ENCODE results near the gene FAM131C. TPM values are rescaled to one million over a fixed set of nuclear protein-coding genes. Genes with fewer than 3 reads are reported as not detected.
"Not testable (repeated sequence)": the region's sequence is repeated elsewhere in the genome, so short reads cannot be mapped to it uniquely, and the experiment has no call there.

Gene FAM131C
- total and polyA plus RNA-seq, 2 donors (not counting 1 experiment from before 2014, with no cell fraction given), result 0.34 to 0.50 TPM

GRCh38 chr1:16042096-16042495 is 31.4 kb downstream of the FAM131C start:
- H3K4me1 ChIP-seq (ENCODE audit: control insufficient read depth, extremely low read depth, insufficient read depth, low read length), result no peaks in the 10 kb centered on the region
- no peaks in the 10 kb centered on the region for H3K79me2 ChIP-seq (ENCODE audit: control insufficient read depth, insufficient read depth, low read length)
- no peak overlapping the region for H3K4me3 ChIP-seq (replicated peaks in 1 of 4; ENCODE audit: control extremely low read depth in 1 of 4, insufficient read depth in 1 of 4, low read depth in 3 of 4, low read length in 4 of 4)
- H3K27ac ChIP-seq (ENCODE audit: insufficient read depth, low read length), result no peak overlapping the region
- TF ChIP-seq EZH2 (IDR thresholded peaks at IDR 0.05; ENCODE audit: low read length, missing control alignments) (no peak), CTCF (conservative IDR thresholded peaks at IDR 0.05 in 1 of 2, IDR thresholded peaks at IDR 0.05 in 1 of 2; ENCODE audit: low read depth in 1 of 2, low read length in 2 of 2) (peak in 1 of 2 donors; percentile 15)
- no peaks in the 10 kb centered on the region for H3K36me3 ChIP-seq (ENCODE audit: control insufficient read depth, insufficient read depth, low read length)
- no peaks in the 10 kb centered on the region for H3K27me3 ChIP-seq (ENCODE audit: control insufficient read depth, insufficient read depth, low read length)
- no peak overlapping the region for H3K4me2 ChIP-seq (ENCODE audit: extremely low read depth, insufficient read depth, low read length)
- H3K9ac ChIP-seq (ENCODE audit: insufficient read depth, low read length), result no peak overlapping the region
- H2AFZ ChIP-seq (ENCODE audit: low read length), result no peak overlapping the region
- no peaks in the 10 kb centered on the region for H3K9me3 ChIP-seq (ENCODE audit: control insufficient read depth, insufficient read depth, low read depth, low read length)
- DNase-seq (ENCODE audit: low read depth in 2 of 2), result no peak
- H4K20me1 ChIP-seq (ENCODE audit: control insufficient read depth, extremely low read depth, insufficient read depth, low read length), result no peaks in the 10 kb centered on the region

- no peak for TF ChIP-seq EZH2 (IDR thresholded peaks at IDR 0.05; ENCODE audit: low read length, missing control alignments)
- no peak for TF ChIP-seq CTCF (conservative IDR thresholded peaks at IDR 0.05 in 1 of 2, IDR thresholded peaks at IDR 0.05 in 1 of 2; ENCODE audit: low read depth in 1 of 2, low read length in 2 of 2)
- Histone ChIP-seq H3K36me3 (ENCODE audit: control insufficient read depth, insufficient read depth, low read length) (no peaks in the 10 kb centered on the region), H3K9ac (ENCODE audit: insufficient read depth, low read length) (no peak overlapping the region), H3K4me3 (replicated peaks in 1 of 4; ENCODE audit: control extremely low read depth in 1 of 4, insufficient read depth in 1 of 4, low read depth in 3 of 4, low read length in 4 of 4) (no peak overlapping the region), H3K4me1 (ENCODE audit: control insufficient read depth, extremely low read depth, insufficient read depth, low read length) (no peaks in the 10 kb centered on the region), H3K79me2 (ENCODE audit: control insufficient read depth, insufficient read depth, low read length) (no peaks in the 10 kb centered on the region), H4K20me1 (ENCODE audit: control insufficient read depth, extremely low read depth, insufficient read depth, low read length) (no peaks in the 10 kb centered on the region), H3K4me2 (ENCODE audit: extremely low read depth, insufficient read depth, low read length) (no peak overlapping the region), H2AFZ (ENCODE audit: low read length) (no peak overlapping the region), H3K27me3 (ENCODE audit: control insufficient read depth, insufficient read depth, low read length) (no peaks in the 10 kb centered on the region), H3K27ac (ENCODE audit: insufficient read depth, low read length) (no peak overlapping the region), H3K9me3 (ENCODE audit: control insufficient read depth, insufficient read depth, low read depth, low read length) (no peaks in the 10 kb centered on the region)
- no peak for DNase-seq (ENCODE audit: low read depth in 2 of 2)
Measured at GRCh38 chr1:16041200-16041599, 32.3 kb downstream of the FAM131C start.

GRCh38 chr1:16039871-16040270 is 33.6 kb downstream of the FAM131C start:
- H3K27me3 ChIP-seq (ENCODE audit: control insufficient read depth, insufficient read depth, low read length), result not testable (repeated sequence)

GRCh38 chr1:16038620-16038912 is 34.9 kb downstream of the FAM131C start:
- no peaks in the 10 kb centered on the region for H3K4me1 ChIP-seq (ENCODE audit: control insufficient read depth, extremely low read depth, insufficient read depth, low read length)
- DNase-seq (ENCODE audit: low read depth in 2 of 2), result no peak
- no peaks in the 10 kb centered on the region for H3K27me3 ChIP-seq (ENCODE audit: control insufficient read depth, insufficient read depth, low read length)
- H2AFZ ChIP-seq (ENCODE audit: low read length), result no peak overlapping the region
- TF ChIP-seq CTCF (conservative IDR thresholded peaks at IDR 0.05 in 1 of 2, IDR thresholded peaks at IDR 0.05 in 1 of 2; ENCODE audit: low read depth in 1 of 2, low read length in 2 of 2) (no peak), EZH2 (IDR thresholded peaks at IDR 0.05; ENCODE audit: low read length, missing control alignments) (no peak)
- H3K36me3 ChIP-seq (ENCODE audit: control insufficient read depth, insufficient read depth, low read length), result no peaks in the 10 kb centered on the region
- no peaks in the 10 kb centered on the region for H3K9me3 ChIP-seq (ENCODE audit: control insufficient read depth, insufficient read depth, low read depth, low read length)
- no peaks in the 10 kb centered on the region for H3K79me2 ChIP-seq (ENCODE audit: control insufficient read depth, insufficient read depth, low read length)
- H4K20me1 ChIP-seq (ENCODE audit: control insufficient read depth, extremely low read depth, insufficient read depth, low read length), result no peaks in the 10 kb centered on the region
- no peak overlapping the region for H3K4me3 ChIP-seq (replicated peaks in 1 of 4; ENCODE audit: control extremely low read depth in 1 of 4, insufficient read depth in 1 of 4, low read depth in 3 of 4, low read length in 4 of 4)
- no peak overlapping the region for H3K27ac ChIP-seq (ENCODE audit: insufficient read depth, low read length)
- no peak overlapping the region for H3K9ac ChIP-seq (ENCODE audit: insufficient read depth, low read length)
- no peak overlapping the region for H3K4me2 ChIP-seq (ENCODE audit: extremely low read depth, insufficient read depth, low read length)

More at GRCh38 chr1:16039871-16040270, 33.6 kb downstream of the FAM131C start:
- not testable (repeated sequence) for DNase-seq (ENCODE audit: low read depth in 2 of 2); H3K9me3 ChIP-seq (ENCODE audit: control insufficient read depth, insufficient read depth, low read depth, low read length); H3K4me3 ChIP-seq (replicated peaks in 1 of 4; ENCODE audit: control extremely low read depth in 1 of 4, insufficient read depth in 1 of 4, low read depth in 3 of 4, low read length in 4 of 4); H2AFZ ChIP-seq (ENCODE audit: low read length); H3K4me2 ChIP-seq (ENCODE audit: extremely low read depth, insufficient read depth, low read length); H3K27ac ChIP-seq (ENCODE audit: insufficient read depth, low read length); H3K4me1 ChIP-seq (ENCODE audit: control insufficient read depth, extremely low read depth, insufficient read depth, low read length); H3K79me2 ChIP-seq (ENCODE audit: control insufficient read depth, insufficient read depth, low read length); H3K9ac ChIP-seq (ENCODE audit: insufficient read depth, low read length); H3K36me3 ChIP-seq (ENCODE audit: control insufficient read depth, insufficient read depth, low read length); H4K20me1 ChIP-seq (ENCODE audit: control insufficient read depth, extremely low read depth, insufficient read depth, low read length)

GRCh38 chr1:16036461-16036860 is 37.0 kb downstream of the FAM131C start:
- H3K79me2 ChIP-seq (ENCODE audit: control insufficient read depth, insufficient read depth, low read length); H3K27ac ChIP-seq (ENCODE audit: insufficient read depth, low read length); H3K36me3 ChIP-seq (ENCODE audit: control insufficient read depth, insufficient read depth, low read length); H4K20me1 ChIP-seq (ENCODE audit: control insufficient read depth, extremely low read depth, insufficient read depth, low read length); DNase-seq (ENCODE audit: low read depth in 2 of 2); H3K4me3 ChIP-seq (replicated peaks in 1 of 4; ENCODE audit: control extremely low read depth in 1 of 4, insufficient read depth in 1 of 4, low read depth in 3 of 4, low read length in 4 of 4); H2AFZ ChIP-seq (ENCODE audit: low read length); H3K9me3 ChIP-seq (ENCODE audit: control insufficient read depth, insufficient read depth, low read depth, low read length); H3K27me3 ChIP-seq (ENCODE audit: control insufficient read depth, insufficient read depth, low read length); H3K9ac ChIP-seq (ENCODE audit: insufficient read depth, low read length); H3K4me1 ChIP-seq (ENCODE audit: control insufficient read depth, extremely low read depth, insufficient read depth, low read length); H3K4me2 ChIP-seq (ENCODE audit: extremely low read depth, insufficient read depth, low read length): not testable (repeated sequence)

All from fibroblast of lung (primary cell).